ENCODE measurements around the gene NR1H2. TPM values are rescaled to one million over a fixed set of nuclear protein-coding genes. Genes with fewer than 3 reads are reported as not detected.

NR1H2 gene
- total RNA-seq, 1 donor, result 71.2 TPM

DNA sequence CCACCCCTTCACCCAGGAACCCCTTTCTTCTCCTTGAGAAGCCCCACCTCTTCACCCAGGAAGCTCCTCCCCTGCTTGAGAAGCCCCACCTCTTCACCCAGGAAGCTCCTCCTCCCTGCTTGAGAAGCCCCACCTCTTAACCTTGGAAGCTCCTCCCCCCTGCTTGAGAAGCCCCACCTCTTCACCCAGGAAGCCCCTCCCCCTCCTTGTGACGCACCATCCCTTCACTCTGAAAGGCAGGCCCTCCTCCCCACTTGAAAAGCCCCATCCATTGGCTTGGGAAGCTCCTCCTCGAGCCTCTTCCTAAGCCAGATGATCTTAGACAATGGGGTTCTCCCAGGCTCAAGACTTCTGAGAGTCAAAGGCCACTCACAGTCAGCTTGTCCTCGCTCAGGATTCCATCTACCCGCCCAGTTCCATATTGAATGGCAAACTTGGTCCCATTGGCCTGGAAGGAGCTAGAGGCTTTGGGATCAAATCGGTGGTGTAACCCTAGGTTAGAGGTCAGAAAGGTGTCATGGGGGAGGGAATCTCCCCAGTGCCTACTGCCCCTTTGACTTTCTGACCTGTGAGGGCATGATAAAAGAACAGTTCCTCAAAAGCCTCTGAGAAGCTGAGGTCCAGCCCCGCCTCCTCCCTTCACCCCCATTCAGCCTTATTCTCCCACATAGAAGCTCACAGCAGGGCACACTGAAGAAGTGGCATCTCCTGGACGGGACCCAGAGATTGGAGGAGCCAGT lies 14.8 kb upstream of the NR1H2 start:
- DNase-seq (ENCODE audit: low read depth), result no peak
- no peak overlapping the region for H3K4me3 ChIP-seq (ENCODE audit: low read depth, low read length)
- TF ChIP-seq, protein P1, sequence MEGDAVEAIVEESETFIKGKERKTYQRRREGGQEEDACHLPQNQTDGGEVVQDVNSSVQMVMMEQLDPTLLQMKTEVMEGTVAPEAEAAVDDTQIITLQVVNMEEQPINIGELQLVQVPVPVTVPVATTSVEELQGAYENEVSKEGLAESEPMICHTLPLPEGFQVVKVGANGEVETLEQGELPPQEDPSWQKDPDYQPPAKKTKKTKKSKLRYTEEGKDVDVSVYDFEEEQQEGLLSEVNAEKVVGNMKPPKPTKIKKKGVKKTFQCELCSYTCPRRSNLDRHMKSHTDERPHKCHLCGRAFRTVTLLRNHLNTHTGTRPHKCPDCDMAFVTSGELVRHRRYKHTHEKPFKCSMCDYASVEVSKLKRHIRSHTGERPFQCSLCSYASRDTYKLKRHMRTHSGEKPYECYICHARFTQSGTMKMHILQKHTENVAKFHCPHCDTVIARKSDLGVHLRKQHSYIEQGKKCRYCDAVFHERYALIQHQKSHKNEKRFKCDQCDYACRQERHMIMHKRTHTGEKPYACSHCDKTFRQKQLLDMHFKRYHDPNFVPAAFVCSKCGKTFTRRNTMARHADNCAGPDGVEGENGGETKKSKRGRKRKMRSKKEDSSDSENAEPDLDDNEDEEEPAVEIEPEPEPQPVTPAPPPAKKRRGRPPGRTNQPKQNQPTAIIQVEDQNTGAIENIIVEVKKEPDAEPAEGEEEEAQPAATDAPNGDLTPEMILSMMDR (IDR thresholded peaks at IDR 0.05; ENCODE audit: insufficient read depth, low read depth, low read length), result no peak

DNA sequence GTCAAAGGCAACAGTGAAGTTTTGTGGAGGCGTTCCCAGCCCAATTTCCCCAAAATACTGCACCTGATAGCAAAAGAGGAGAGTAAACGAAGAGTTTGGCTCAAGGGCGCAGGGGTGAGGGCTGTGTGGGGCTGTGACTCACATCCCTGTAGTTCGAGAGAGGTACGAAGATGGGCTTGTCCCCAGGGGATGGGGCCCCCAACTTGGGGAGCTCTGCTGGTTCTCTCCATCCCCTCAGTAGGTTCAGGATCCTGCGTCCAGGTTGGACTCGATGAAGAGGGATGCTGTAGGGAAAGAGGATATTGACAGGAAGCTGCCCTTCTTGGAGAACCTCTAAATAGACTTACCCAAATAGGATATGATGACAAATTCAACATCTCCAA lies 14.2 kb upstream of the NR1H2 start:
- TF ChIP-seq, protein P1 (IDR thresholded peaks at IDR 0.05; ENCODE audit: insufficient read depth, low read depth, low read length), result no peak
- no peak for DNase-seq (ENCODE audit: low read depth)
- H3K4me3 ChIP-seq (ENCODE audit: low read depth, low read length), result no peak overlapping the region

DNA sequence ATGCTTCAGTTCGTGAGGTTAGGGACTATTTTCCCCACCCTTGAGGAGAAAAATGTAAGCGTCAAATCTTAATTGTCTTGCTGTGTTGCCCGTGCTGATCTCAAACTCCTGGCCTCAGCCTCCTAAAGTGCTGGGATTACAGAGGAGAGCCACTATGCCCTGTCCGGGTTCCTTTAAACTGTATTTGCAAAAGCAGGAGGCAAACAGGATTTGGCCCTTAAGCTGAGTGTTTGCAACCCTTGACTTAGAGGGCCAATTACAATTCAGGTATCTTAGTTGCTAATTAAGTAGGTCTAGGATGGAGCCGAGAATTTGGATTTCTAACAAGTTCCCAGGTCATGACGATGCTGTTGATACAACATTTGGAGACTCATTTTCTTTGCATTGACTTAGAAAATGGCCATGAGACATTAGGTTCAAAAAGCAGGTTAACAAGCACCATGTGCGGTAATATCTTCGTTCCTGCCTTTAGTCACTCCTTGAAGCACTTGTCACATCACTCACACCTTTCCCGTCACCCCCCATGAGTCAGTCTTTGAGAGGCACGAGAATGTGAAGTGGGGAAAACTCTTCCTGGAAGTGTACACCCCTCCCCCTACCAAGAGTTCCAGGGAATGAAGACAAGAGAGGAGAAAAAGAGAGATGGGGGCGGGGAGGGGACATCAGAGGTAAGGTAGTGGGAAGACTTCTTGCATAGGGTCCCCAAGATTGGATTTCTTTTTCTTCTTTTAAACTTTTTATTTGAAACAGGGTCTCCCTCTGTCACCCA lies 13.4 kb upstream of the NR1H2 start:
- no peak overlapping the region for H3K4me3 ChIP-seq (ENCODE audit: low read depth, low read length)
- DNase-seq (ENCODE audit: low read depth), result no peak
- TF ChIP-seq, protein P1 (IDR thresholded peaks at IDR 0.05; ENCODE audit: insufficient read depth, low read depth, low read length), result no peak

DNA sequence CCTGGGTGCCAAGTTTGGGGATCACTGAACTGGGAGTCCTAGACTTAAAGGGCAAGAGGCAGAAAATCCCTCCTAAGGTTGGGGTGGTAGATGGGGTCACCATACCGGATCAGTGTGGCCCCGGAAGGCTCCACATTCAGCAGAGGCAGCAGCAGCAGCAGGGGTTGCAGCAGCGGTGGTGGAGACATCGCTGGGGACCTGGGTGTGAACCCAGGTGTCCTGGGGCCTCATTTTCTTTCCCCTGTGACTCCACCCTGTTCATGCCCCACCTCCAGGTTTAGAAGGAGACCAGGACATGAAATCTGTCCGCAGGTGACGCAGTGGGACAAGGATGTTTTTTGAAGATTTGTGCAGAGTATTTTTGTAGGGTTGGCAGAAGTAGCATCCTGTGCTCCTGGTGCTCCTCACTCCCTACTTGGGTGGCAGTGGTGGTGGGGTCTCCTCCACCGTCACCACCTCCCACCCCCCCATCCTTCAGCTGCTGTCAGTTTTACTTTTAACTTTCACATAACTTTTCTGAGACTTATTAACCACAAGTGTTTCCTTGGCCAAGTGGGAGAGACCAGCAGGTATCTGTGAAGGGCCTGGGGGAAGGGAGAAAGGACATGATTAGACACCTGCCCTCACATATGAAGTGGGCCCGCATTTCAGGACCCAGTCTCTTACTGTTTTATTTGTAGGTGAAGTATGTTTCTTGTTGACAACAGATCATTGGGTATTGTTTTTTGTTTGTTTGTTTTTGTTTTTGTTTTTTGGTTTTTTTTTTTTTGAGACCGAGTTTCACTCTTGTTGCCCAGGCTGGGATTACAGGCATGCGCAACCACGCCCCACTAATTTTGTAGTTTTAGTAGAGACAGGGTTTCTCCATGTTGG lies 10.6 kb upstream of the NR1H2 start, which contains the start of gene NAPSA:
TSS of gene NAPSA (minus strand) at position 206 of the 873 bp plus-strand sequence. CDS start at position 188, 18 bp downstream.
- TF ChIP-seq, protein P1 (IDR thresholded peaks at IDR 0.05; ENCODE audit: insufficient read depth, low read depth, low read length), result no peak
- no peak within 1 kb of the TSS for H3K4me3 ChIP-seq (ENCODE audit: low read depth, low read length)
- no peak for DNase-seq (ENCODE audit: low read depth)

DNA sequence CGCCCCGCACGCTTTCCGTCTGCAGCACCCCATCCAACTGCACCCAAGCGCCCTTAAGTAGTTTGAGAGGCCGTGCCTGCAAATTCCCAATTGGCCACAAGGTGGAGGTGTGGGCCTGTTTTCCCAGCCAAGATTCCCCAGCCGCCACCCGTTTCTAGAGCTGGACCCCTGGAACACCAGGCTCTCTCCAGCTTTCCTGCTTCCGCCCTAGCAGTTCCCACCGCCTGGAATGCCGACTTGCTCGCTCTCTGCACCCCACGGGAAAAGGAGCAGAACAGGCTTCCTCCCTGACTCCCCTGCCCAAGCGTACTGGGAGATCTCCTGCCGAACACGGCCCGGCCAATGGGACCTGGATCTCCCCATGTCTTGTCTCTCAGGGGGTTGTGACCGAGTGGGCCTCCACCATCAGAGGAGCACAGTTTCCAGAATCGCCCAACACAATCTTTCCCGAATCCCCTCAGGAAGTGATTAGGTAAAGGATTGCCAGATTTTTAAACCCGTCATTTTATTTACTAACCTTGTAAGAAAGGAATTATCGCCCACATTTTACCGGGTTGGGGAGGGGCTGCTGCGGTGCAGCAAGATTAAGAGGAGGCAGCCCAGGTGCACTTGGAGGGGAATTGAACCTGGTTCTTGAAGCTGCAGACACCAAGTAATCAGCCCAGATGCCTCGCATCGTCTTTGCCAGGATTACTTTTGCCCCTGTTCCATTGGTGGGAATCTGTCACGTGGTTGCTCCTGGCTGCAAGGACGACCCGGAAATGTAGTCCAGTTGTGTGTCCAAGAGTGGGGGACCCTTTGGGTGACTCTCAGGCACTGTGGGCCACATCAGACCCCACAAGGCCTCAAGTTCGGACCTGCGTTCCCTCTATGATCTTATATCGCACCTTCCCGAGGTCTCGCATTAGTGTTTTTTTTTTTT lies 7.3 kb upstream of the NR1H2 start:
- TF ChIP-seq, protein P1 (IDR thresholded peaks at IDR 0.05; ENCODE audit: insufficient read depth, low read depth, low read length), result peak; percentile 88
- peak overlapping the region; percentile 84 for H3K4me3 ChIP-seq (ENCODE audit: low read depth, low read length)
- DNase-seq (ENCODE audit: low read depth), result peak; percentile 87
